ENCODE data around the gene GLIS1.

GRCh38 chr1:53657891-53658396 is 81.0 kb downstream of the GLIS1 start:
- TF ChIP-seq CTCF (IDR thresholded peaks at IDR 0.05) = no peak
- no peak for TF ChIP-seq POLR2AphosphoS5 (IDR thresholded peaks at IDR 0.05)
- TF ChIP-seq EP300 (IDR thresholded peaks at IDR 0.05) = no peak
- no peak for TF ChIP-seq POLR2A (IDR thresholded peaks at IDR 0.05)
